Astrocyte (in vitro differentiated cells and primary cell): ENCODE data around the gene ZNF860.

Experiments used
- CTCF ChIP-seq: IDR thresholded peaks from 2 replicates; pipeline ENCODE4 v1.5.1; 2011; ENCODE audit warnings: low read depth, mild to moderate bottlenecking, inconsistent platforms, low read length, moderate library complexity; ENCODE audit not compliant: insufficient read depth
- EZH2 ChIP-seq: IDR thresholded peaks from 2 replicates; pipeline ENCODE4 v1.6.1; 2012; ENCODE audit warnings: mild to moderate bottlenecking, low read length, inconsistent platforms; ENCODE audit not compliant: insufficient read depth

GRCh38 chr3:31976302-31976701 is 5.2 kb upstream of the ZNF860 start:
- TF ChIP-seq CTCF (no peak), EZH2 (no peak)
